A172 (cell line): ENCODE measurements around the gene NAPSA. TPM values are rescaled to one million over a fixed set of nuclear protein-coding genes. Genes with fewer than 3 reads are reported as not detected.

Source experiments
- DNase-seq: peaks from one replicate; pipeline ENCODE4 v3.0.0-alpha.2; 2015; ENCODE audit warnings: low spot score
- total RNA-seq: library from RNA; depleted of rRNA; stranded (reverse); fragments of >200 nt; shearing (Covaris generic); gene quantifications from 2 replicates; pipeline ENCODE4 v1.2.3, GENCODE V29; 2014; rRNA removed

Gene NAPSA
- total RNA-seq, 1 experiment from 2014 or later, result 0.16 TPM

GRCh38 chr19:50317115-50317514, 48.3 kb downstream of the NAPSA start:
- no peak for DNase-seq

GRCh38 chr19:50315773-50316448, 49.5 kb downstream of the NAPSA start:
- peak; percentile 72 for DNase-seq

- no peak for DNase-seq
Observed at GRCh38 chr19:50314724-50315708, 50.4 kb downstream of the NAPSA start.

GRCh38 chr19:50313812-50314536, 51.5 kb downstream of the NAPSA start:
- DNase-seq, result no peak

GRCh38 chr19:50312967-50313811, 52.2 kb downstream of the NAPSA start:
- DNase-seq, result no peak

GRCh38 chr19:50311723-50312635, 53.5 kb downstream of the NAPSA start:
- peak; percentile 27 for DNase-seq

GRCh38 chr19:50310759-50311465, 54.5 kb downstream of the NAPSA start:
- DNase-seq, result no peak

- no peak for DNase-seq
Observed at GRCh38 chr19:50309396-50310125, 55.9 kb downstream of the NAPSA start.

- DNase-seq, result no peak
Observed at GRCh38 chr19:50308991-50309390, 56.4 kb downstream of the NAPSA start.

Other genes starting within 250 kb of the NAPSA start
- gene IZUMO2, start 202.4 kb downstream of the NAPSA start, total RNA-seq, result not detected in 2 replicates
- 2.4 and 2.8 TPM in 2 replicates for gene MYH14, start 162.0 kb downstream of the NAPSA start, total RNA-seq
- 0.22 TPM in 1 of 2 replicates, not detected in the other for gene KCNC3, start 36.3 kb downstream of the NAPSA start, total RNA-seq
- gene NR1H2, start 10.8 kb upstream of the NAPSA start, total RNA-seq, result 96.8 and 97.3 TPM in 2 replicates
- gene POLD1, start 18.7 kb upstream of the NAPSA start, total RNA-seq, result 57.5 and 79.9 TPM in 2 replicates
- 0.07 and 0.14 TPM in 2 replicates for gene SPIB, start 53.3 kb upstream of the NAPSA start, total RNA-seq
- gene MYBPC2, start 67.3 kb upstream of the NAPSA start, total RNA-seq, result not detected in 2 replicates
- gene EMC10, start 110.9 kb upstream of the NAPSA start, total RNA-seq, result 61.5 and 64.7 TPM in 2 replicates
- gene GARIN5A, start 111.2 kb upstream of the NAPSA start, total RNA-seq, result 1.6 TPM in 1 of 2 replicates, not detected in the other
- gene JOSD2, start 145.6 kb upstream of the NAPSA start, total RNA-seq, result 38.4 and 44.4 TPM in 2 replicates
- 0.36 TPM in 1 of 2 replicates, not detected in the other for gene ASPDH, start 148.3 kb upstream of the NAPSA start, total RNA-seq
- 12.3 and 13.5 TPM in 2 replicates for gene LRRC4B, start 202.8 kb upstream of the NAPSA start, total RNA-seq